ENCODE data around the gene AQR.

The AQR gene

GRCh38 chr15:34890424-34890823, 79.1 kb downstream of the AQR start:
- H3K4me3 ChIP-seq (ENCODE audit: low read depth, low read length), result no peak overlapping the region
- no peak for DNase-seq (ENCODE audit: low read depth)

GRCh38 chr15:34889476-34889875, 80.1 kb downstream of the AQR start:
- no peak for DNase-seq (ENCODE audit: low read depth)
- no peak overlapping the region for H3K4me3 ChIP-seq (ENCODE audit: low read depth, low read length)

GRCh38 chr15:34886134-34886533, 83.4 kb downstream of the AQR start:
- DNase-seq (ENCODE audit: low read depth), result no peak
- H3K4me3 ChIP-seq (ENCODE audit: low read depth, low read length), result no peak overlapping the region

GRCh38 chr15:34883633-34884032, 85.9 kb downstream of the AQR start:
- H3K4me3 ChIP-seq (ENCODE audit: low read depth, low read length), result no peak overlapping the region
- no peak for DNase-seq (ENCODE audit: low read depth)

- DNase-seq (ENCODE audit: low read depth), result no peak
- no peak overlapping the region for H3K4me3 ChIP-seq (ENCODE audit: low read depth, low read length)
Measured at GRCh38 chr15:34883042-34883441, 86.5 kb downstream of the AQR start.

- H3K4me3 ChIP-seq (ENCODE audit: low read depth, low read length), result no peak overlapping the region
- no peak for DNase-seq (ENCODE audit: low read depth)
Measured at GRCh38 chr15:34879107-34879506, 90.4 kb downstream of the AQR start.

- DNase-seq (ENCODE audit: low read depth), result no peak
- no peak overlapping the region for H3K4me3 ChIP-seq (ENCODE audit: low read depth, low read length)
Measured at GRCh38 chr15:34876640-34877039, 92.9 kb downstream of the AQR start.

- no peak overlapping the region for H3K4me3 ChIP-seq (ENCODE audit: low read depth, low read length)
- DNase-seq (ENCODE audit: low read depth), result no peak
Measured at GRCh38 chr15:34869110-34869509, 100.4 kb downstream of the AQR start.

- no peak overlapping the region for H3K4me3 ChIP-seq (ENCODE audit: low read depth, low read length)
- DNase-seq (ENCODE audit: low read depth), result no peak
Measured at GRCh38 chr15:34865531-34865930, 104.0 kb downstream of the AQR start.

GRCh38 chr15:34861214-34861613, 108.3 kb downstream of the AQR start:
- no peak for DNase-seq (ENCODE audit: low read depth)
- H3K4me3 ChIP-seq (ENCODE audit: low read depth, low read length), result no peak overlapping the region

GRCh38 chr15:34855893-34856292, 113.6 kb downstream of the AQR start:
- no peak for DNase-seq (ENCODE audit: low read depth)
- H3K4me3 ChIP-seq (ENCODE audit: low read depth, low read length), result no peak overlapping the region

GRCh38 chr15:34855413-34855812, 114.1 kb downstream of the AQR start:
- peak; percentile 66 for DNase-seq (ENCODE audit: low read depth)
- H3K4me3 ChIP-seq (ENCODE audit: low read depth, low read length), result no peak overlapping the region

- DNase-seq (ENCODE audit: low read depth), result no peak
- H3K4me3 ChIP-seq (ENCODE audit: low read depth, low read length), result no peak overlapping the region
Measured at GRCh38 chr15:34854232-34854631, 115.3 kb downstream of the AQR start.

- DNase-seq (ENCODE audit: low read depth), result peak; percentile 12
Measured at GRCh38 chr15:34853001-34853758, 116.4 kb downstream of the AQR start.

GRCh38 chr15:34851751-34852150, 117.8 kb downstream of the AQR start:
- H3K4me3 ChIP-seq (ENCODE audit: low read depth, low read length), result no peak overlapping the region
- DNase-seq (ENCODE audit: low read depth), result no peak

More at GRCh38 chr15:34853001-34853758, 116.4 kb downstream of the AQR start:
- H3K4me3 ChIP-seq (ENCODE audit: low read depth, low read length), result no peak overlapping the region

GRCh38 chr15:34851007-34851406, 118.5 kb downstream of the AQR start:
- no peak for DNase-seq (ENCODE audit: low read depth)
- H3K4me3 ChIP-seq (ENCODE audit: low read depth, low read length), result no peak overlapping the region

GRCh38 chr15:34850121-34850520, 119.4 kb downstream of the AQR start:
- DNase-seq (ENCODE audit: low read depth), result no peak

GRCh38 chr15:34849364-34849959, 120.1 kb downstream of the AQR start:
- no peak overlapping the region for H3K4me3 ChIP-seq (ENCODE audit: low read depth, low read length)
- DNase-seq (ENCODE audit: low read depth), result no peak

More at GRCh38 chr15:34850121-34850520, 119.4 kb downstream of the AQR start:
- no peak overlapping the region for H3K4me3 ChIP-seq (ENCODE audit: low read depth, low read length)

- DNase-seq (ENCODE audit: low read depth), result no peak
- H3K4me3 ChIP-seq (ENCODE audit: low read depth, low read length), result no peak overlapping the region
Measured at GRCh38 chr15:34847598-34847997, 121.9 kb downstream of the AQR start.

GRCh38 chr15:34841262-34841725, 128.2 kb downstream of the AQR start:
- no peak overlapping the region for H3K4me3 ChIP-seq (ENCODE audit: low read depth, low read length)
- DNase-seq (ENCODE audit: low read depth), result no peak

- no peak overlapping the region for H3K4me3 ChIP-seq (ENCODE audit: low read depth, low read length)
Measured at GRCh38 chr15:34838282-34838681, 131.3 kb downstream of the AQR start.

More at GRCh38 chr15:34838282-34838681, 131.3 kb downstream of the AQR start:
- DNase-seq (ENCODE audit: low read depth), result no peak
